Effector CD8-positive, alpha-beta T cell (primary cell): ENCODE results near the gene PRICKLE1.

ENCODE experiments used
- DNase-seq: peaks from one replicate; lab custom pipeline; 2025; lab: John Stamatoyannopoulos, UW

The PRICKLE1 gene

DNA sequence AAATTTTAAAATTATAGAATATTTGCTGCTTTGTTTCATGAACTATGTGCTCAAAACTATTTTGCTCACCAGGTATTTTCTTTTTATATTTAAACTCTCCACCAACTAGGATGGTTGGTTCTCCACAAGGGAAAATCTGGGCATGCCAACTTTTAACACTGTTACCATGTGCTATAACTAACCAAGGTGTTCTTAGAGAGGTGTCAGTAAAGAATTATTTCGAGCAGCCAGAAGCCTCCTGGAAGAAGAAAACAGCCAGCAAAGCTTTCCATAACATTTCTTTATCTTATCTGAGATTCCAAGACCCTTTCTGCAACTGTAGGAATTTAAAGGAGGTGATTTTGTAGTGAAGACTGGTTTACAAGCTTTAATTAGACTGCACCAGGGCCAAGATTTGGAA lies 97.3 kb downstream of the PRICKLE1 start:
- DNase-seq: no peak

DNA sequence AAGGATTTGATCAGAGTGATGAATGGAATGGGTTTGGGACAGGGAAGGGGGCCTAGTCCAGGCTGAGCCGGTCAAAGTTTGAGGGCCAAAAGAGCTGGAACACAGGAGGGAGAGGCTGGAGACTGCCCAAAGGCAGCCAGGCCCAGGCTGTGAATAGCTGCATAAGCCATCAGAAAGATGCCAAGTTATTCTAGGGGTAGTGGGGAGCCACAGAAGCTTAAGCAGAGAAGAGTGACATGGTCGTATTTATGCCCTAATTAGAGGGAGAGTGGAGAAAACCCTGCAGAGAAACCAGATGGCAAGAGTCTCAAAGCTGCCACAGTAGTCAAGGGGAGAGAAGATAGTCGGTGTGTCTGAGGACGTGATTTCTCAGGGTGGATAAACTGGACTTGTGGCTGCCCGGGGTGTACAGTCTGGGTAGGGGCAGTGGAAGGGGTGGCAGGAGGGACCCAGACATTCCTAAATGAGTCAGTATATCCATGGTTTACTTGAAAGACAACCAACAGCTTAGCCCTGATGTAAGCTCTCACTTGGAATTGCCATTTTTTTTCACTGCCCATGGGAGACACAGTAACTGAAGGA lies 99.2 kb downstream of the PRICKLE1 start:
- no peak for DNase-seq

DNA sequence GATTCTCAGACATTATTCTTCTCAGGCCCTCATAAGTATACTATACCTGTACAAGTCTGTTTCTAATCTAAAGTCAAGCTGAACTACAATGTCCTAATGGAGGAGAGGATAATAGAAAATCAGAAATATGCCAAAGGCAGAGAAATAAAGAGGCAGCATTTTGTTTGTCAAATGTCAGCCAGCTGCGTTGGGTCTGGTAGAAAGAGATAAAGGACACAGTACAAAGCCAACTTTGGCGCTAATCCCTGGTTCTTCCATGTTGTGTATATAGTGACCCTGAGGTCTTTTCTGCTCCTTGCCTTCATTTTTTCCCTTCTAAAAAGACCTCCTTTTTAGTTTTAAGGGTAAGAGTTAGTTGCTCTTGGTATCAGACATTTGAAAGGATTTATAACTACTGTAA lies 103.1 kb downstream of the PRICKLE1 start:
- DNase-seq: no peak

DNA sequence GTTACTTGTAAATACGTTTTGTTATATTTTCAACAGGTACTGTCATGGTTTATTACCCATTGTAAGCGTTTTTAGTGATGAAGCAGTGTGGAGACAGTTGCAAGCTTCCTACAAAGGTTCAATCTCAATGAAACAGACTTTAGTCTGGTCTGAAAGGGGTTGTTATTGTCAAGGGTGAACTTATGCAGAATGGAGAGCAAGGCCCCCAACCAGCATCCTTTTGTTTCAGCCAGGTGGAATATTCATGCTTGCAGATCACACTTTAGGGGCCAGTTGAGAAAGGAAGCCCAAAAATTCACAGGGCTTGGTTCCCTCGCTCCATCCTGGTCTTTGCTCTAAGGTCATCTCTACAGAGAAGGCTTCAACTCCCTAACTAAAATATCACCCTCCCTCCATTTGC lies 103.7 kb downstream of the PRICKLE1 start:
- DNase-seq: no peak

DNA sequence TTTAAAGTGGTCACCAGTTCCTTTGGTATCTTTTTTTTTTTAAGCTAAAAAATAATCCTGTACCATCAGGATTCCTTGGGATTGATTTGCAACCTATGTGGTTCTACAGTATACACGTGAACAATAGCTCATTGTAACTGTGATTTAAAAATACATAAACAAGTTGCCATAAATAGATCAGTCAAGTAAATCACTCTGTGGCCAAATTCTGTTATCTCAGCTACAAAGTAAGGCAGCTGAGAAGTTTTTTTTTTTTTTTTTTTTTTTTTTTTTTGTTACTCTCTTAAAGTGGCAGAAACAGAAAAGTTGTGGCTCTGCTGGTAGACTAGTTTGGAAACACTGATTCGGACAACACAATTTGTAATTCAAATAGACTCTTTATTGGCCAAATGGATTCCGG lies 104.5 kb downstream of the PRICKLE1 start:
- DNase-seq: no peak

DNA sequence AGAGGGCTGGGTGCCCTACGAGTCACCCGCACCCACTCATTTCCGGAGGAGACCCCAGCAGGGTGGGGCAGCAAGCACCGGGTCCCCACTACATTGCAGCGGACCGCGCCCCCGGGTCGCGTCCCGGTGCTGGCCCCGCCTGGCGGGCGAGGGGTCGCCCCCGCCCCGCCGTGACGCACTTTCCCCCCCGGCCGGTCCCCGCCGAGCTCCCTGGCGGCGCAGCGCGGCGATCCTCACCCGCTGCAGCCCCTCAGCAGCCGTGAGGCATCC lies 106.1 kb downstream of the PRICKLE1 start:
- DNase-seq: no peak

DNA sequence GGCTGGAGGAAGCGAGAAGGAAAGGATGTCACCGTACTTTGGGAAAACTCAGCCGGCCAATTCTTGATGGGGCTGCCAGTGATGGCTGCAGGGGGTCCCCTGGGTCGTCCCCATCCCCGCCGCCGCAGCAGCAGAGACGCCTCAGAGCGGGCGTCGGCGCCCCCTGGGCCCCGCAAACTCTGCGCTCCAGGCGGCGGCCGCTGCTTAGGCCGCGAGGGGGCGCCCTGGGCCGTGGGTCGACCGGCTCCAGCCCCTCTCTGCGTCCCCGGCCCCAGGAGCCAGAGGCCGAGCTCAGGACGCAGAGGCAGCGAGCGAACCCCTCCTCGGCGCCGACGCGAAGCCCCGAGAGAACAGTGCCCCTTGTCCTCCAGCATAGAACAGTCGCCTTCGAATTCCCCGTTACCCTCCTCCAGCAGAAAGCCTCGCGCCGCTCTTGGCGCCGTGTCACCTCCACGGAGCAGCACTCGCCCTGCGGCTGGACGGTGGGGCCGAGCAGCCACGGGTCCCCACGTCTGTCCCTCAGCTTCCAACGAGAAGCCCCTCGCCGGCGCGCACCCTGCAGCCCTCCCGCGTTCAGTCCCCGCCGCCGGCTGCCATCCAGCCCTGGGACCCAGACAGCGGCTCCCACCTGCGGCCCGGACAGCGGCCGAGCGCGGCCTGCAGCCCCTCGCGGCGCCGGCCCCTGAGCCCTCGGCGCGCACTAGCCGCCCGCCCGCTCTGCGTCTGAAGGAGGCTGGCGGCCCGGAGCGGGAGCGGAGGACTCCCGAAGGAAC lies 106.6 kb downstream of the PRICKLE1 start:
- peak; percentile 9 for DNase-seq

DNA sequence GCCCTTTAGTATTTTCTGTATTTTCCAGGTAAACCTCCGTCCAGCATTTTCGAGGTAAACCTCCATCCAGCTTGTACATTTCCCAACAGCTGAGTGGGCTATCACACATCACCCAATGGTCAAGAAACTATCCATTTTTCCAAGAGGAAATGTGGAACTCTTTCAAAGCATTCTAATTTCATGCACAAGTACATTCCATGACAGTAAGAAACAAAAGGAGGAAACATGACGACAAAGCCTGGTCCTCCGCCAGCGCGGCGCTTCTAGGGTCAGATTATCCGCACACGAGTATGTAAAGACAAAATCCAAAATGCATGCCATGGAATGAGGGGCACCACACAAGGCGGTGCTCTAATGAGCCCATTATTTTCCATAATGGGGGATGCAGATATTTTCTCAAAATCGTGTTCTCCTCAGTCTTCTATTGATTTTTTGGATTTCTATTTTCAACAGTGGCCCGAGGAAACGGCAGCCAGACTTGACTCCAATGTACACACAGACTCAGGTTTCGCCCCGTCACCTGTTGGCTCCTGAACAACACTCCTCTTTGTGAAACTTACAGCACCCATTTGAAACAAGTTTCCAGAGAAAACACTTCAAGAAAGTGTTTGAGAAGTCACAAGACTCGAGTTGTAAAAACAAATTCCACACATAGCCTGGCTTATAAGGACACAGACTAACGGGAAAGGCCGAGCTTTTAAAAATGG lies 107.4 kb downstream of the PRICKLE1 start:
- no peak for DNase-seq

DNA sequence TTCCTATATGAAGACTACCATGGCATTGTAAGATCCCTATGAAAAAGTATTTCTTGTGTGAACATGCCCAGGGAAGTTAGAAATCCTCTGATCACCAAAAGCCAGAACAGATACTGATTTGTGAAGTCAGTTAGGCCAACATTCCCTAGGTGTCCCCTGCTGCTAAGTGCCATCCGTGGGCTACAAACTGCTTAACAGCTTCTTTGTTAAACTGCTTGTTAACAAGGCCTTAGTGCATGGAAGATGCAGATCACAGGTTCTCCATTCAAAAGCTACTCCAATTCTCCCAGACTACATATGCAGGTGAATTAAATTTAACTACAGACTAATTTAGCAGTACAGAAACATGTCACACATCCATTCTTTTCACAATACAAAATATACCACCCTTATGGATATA lies 108.2 kb downstream of the PRICKLE1 start:
- no peak for DNase-seq

DNA sequence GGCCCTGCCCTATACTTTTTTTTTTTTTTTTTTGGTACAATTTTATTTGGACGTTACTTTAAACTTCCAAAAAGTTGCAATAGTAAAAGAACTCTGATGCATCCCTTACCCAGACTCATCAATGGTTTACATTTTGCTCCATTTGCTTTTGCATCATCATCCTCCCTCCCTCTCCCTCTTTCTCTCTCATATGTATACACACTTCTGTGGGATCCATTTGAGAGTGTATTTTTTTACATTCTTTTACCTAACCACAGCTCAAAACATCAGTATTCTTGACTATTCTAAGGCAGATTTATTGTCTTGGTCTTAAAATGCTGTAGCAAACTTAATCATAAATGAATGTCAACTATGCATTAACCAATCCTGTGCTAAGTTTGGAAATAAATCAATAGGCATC lies 111.6 kb downstream of the PRICKLE1 start:
- DNase-seq: no peak

DNA sequence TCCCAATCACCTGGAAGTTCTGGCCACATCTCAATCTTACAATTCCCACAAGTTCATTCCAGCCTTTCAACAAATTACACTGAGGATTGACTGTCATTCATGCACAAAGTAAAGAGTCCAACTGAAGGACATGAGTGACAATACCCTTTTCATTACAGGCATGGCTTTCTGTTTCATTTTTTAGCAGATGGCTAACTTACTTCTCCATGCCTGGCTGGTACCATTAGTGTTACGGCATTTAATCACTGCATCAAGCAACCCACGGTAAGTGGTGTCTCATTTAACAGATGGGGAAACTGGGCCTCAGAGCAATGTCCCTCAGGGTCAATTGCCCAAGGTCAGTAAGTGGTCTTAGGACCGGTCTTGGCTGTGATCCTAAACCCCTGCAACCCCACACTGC lies 114.4 kb downstream of the PRICKLE1 start:
- no peak for DNase-seq

DNA sequence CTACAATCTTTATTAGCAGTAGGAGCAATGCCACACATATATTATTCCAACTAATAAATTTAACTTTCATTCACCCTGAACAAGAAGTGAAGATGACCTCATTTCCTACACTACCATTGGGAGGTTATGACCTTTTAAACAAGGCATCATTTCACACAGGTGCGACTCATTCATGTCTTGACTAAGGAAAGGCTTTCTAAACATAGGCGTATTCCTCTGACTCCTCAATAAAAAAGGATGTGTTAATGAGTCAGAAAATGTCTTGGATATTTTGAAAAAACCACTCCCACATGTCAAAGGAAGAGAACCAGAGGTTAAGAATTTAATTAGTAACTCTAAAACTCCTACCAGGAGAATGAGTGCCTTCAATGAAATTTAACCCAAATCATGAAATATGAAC lies 115.2 kb downstream of the PRICKLE1 start:
- no peak for DNase-seq

DNA sequence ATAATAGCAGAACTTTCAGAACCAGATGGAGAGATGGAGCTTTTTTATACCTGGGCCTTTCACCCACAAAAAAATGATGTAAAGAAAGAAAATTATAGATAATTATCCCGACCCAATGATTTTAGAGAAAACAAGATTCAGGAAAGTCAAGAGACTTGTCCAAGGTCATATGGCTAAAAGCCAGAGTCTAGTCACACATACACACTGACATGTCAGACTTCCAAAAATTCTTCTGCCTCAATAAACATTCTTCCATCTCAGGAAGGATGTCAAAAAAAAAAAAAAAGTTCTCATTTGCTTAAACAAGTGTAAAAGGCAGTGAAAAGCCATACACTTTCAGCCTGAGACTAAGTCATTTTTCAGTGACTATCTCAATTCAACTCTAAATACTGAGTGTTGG lies 116.0 kb downstream of the PRICKLE1 start:
- DNase-seq: no peak

DNA sequence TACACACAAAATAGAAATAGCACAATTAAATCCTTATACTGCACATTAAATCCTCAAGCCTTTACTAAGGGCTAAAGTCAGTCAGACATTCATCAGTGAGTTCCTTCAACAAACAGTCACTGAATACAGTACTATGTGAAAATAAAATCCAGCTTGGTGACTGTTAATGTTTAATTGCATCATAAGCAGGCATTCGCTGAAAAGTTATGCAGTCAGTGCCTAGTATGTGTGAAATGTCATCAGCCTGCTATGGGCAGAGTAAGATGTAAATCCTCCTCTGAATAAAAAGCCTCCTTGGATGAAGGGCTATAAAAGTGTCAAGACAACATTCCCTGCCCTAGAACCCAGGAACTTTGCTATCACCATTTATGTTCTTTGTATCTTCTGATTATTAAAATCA lies 116.4 kb downstream of the PRICKLE1 start:
- DNase-seq: no peak

DNA sequence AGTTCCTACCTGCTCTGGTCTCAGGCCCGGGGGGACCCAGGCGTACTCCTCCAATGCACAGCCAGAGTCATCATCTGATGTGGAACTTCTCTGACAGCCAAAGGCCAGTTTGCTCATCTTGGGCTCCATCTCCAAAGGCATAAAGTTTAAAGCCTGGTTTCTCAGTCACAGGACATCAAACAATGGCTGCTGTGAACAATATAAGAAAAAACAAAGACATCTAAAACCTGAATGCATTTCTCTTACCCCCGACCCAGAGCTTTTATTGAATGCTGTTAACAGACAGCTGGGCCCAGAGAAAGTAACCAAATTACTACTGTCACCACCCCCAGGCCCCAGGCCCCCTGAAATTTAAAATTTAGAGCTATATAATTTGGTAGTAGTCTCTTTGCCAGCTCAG lies 117.2 kb downstream of the PRICKLE1 start:
- DNase-seq: no peak

DNA sequence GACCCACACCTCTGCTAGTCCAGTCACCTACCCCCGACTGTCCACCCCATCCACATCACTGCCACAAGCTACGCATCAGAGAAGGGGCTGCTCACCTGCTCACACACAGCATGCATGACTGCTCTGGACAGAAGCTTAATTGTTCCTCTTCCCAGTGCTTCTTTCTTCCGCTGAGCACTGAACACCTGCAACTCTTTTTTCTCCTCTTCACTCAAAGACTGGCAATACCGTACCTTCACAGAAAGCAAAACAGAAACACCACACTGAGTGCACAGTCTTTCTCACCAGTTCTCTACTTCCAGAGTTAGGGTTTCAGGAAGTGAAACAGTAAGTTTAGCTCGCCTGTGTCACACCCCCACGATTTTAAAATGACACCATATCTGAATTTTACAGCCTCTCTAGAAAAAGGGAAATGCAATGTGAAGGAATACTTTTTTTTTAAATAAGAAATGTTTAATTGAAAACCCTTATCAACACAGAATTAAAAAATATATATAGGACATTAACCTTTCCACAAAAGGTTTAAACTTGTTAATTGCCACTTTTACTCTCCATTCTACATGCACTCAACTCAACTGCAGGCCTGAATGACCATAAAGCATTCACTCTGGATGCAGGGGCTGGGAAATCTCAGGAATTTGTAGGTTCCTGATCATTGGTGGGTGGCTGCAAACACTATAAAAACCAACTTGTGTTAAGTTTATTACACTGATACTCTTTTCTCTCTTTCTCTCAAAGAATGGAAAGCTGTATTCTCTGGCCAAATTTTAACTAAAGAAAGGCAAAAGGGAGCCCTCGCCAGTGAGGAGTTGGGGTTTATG lies 120.0 kb downstream of the PRICKLE1 start:
- no peak for DNase-seq

DNA sequence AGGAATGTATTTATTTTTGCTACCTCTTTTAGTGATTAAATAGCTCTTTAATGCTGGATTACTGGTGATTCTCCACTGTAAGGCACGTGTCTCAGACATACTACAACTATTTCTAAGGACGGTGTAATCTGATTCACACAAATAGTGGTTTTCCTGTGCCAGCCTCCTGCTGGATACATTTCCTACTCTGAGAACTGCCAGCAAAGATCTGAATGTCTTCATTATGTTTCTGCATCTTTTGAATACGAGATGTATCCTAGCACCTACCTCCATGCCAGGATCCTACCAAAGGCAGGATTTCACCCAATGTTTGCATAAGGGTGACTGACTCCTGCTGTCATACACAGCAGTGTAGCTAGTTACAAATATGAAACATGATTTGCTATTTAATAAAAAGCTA lies 120.6 kb downstream of the PRICKLE1 start:
- DNase-seq: no peak

DNA sequence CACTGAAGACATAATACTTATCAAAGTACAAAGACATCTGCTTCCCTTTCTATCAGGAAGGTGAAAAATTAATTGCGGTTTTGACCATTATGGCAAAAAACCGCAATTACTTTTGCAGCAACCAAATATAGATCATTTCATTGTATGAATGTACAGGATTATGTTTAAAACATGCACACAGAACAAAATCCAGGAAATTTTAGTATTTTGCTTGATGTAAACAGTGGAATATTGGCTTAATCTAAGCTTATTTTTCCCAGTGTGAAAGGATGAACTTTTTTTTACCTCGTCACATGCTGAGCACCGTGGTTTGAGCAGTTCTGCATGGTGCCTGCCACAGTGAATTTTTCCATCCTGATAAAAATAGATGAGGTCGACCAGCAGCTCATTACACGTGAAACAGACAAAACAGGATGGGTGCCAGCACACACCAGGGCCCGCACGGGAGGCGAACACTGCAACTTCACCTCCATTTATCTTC lies 121.2 kb downstream of the PRICKLE1 start:
- DNase-seq: no peak

DNA sequence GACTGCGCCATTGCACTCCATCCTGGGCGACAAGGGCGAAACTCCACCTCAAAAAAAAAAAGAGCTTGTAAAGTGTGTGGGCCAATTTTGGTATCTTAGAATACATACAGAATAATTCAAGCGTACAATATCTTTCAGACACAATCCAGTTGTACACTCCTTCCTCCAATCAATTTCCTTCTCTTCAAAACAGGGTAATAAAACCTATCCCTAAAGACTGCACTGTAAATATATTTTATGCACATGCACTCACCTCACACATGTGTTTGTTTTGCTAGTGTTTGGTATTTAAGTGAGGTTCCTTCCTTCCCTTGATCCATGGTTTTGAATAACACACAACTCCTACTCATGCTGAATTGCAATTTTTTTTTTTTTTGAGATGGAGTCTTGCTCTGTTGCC lies 125.9 kb downstream of the PRICKLE1 start:
- DNase-seq: no peak

DNA sequence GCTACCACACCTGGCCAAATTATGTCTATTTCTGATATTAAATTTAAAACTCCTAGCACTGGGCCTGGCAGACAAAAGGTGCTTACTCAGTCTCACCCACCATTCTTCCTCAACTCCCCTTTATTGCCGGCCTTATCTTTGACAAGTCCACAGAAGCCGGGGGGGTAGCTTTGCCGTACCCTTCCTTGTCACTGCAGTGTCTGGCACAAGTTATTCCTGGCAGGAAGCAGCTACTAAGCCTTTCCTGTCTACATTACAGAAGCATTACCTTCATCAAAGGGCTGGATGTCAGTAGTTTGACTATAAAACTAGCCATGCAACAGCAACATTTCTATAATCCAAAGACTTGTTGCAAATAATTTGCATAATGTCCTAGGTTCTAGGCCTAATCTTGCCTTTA lies 127.1 kb downstream of the PRICKLE1 start:
- DNase-seq: no peak

DNA sequence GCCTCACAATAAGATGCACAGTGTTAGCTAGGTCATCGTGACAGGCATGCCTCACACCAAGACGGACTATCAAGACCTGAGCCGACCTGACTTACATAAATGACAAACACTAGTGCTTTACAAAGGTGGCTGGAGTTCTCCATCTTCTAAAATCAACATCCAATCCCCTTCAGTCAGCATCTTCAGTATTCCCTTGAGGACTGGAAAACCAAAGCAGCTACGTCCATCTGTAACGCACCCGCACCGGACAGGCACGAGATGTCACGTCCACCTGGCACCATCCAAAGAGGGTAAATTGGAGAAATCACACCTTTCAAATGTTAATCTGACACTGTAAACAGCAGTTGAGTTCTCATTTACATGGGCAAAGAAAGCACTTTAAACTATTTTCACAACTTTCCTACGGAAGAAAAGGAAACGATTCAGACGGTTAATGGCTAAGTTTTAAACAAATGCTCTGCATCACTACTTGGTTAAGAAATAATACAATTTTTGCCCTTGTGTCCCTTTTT lies 130.2 kb downstream of the PRICKLE1 start:
- no peak for DNase-seq

DNA sequence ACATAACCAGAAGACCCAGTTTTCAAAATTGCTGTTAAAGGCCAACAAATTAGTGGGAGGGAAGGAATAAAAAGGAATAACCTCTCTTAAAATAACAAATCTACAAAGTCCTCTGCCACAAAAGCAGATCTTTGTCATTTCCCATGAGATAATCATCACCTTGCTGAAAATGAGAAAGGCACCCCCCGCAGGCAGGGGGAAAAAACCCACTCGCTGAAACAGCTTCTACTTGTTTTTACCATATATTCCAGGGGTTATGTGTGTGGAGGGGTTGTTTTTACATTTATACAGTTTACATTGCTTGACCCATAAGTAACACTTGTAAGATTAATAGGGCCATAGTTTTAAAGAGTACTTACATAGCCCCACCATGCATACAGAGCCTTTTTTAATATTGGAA lies 131.0 kb downstream of the PRICKLE1 start:
- no peak for DNase-seq
